GM23248 (cell line): ENCODE data around the gene LRP1-AS.

Source experiments
- EZH2 ChIP-seq: fragments of 200-600 bp; sonication (generic); IDR thresholded peaks from 2 replicates; pipeline ENCODE4 v1.6.1; 2018; ENCODE audit warnings: antibody characterized with exemption, mild to moderate bottlenecking; ENCODE audit not compliant: insufficient read depth, poor library complexity, severe bottlenecking
- EZH2phosphoT487 ChIP-seq: fragments of 200-600 bp; sonication (generic); IDR thresholded peaks from 2 replicates; pipeline ENCODE4 v1.6.1; 2018; ENCODE audit warnings: antibody characterized with exemption, moderate library complexity, mild to moderate bottlenecking, low read depth; ENCODE audit not compliant: insufficient read depth

DNA sequence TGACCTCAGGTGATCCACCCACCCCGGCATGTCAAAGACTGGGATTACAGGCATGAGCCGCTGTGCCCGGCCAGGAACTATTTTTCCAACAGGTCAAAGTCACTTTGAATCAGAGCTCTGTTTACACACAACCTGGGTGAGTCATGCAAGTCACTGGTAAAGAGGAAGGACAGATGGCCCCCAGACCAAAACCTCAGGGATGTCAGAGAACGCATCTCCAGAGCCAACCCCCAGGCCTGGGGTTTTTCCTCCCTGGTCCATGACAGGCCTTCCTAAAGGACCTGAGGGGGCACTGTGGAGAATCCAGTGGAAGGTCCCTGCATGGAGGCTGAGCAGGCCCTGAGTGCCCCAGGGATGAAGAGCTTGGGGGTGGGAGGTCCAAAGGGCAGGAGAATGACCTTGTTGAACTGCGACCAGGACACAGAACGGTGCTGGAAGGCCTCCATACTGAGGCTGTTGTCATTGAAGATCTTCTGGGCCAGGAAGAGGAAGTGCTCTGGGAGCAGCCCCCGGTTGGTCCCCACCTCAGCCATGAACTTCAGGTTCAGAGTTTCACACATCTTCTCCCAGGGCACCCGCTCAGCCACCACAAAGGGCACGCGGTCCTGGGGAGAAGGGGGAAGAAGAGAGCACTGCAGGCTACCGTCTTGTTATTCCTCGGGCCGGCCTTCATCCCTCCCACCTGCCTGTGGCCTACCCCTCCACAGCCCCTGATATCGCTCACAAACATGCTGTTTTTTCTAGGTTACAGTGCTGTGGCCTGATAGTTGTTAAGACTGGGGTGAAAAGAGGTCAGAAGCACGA lies 45.3 kb downstream of the LRP1-AS start:
- TF ChIP-seq EZH2 (no peak), EZH2phosphoT487 (no peak)
